HG02938 (cell line): ENCODE measurements around the gene PPM1H.

Source experiments
- ATAC-seq: cut with Tn5 transposase; IDR thresholded peaks from one replicate; pipeline ENCODE4 v1.9.1; 2021; ENCODE audit warnings: mild to moderate bottlenecking, moderate library complexity; ENCODE audit not compliant: unreplicated experiment

Gene PPM1H

DNA sequence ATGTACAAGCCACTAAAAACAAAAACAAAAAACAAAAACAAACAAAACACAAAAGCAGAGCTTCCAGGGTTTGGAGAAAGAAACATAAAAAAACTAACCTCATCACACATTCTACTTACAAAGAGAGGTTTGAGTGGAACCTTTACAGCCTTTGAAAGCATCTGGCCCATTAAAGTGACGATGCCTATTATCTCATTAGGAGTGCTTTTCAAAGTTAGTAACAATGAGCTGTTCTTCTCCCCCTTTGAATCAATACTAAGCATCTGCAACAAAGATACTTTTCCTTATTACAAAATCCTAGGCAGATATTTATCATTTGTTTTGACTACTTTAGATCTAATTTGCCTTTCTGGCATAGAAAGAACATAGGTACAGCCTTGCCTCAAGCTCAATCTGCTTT lies 217.3 kb downstream of the PPM1H start:
- no peak for ATAC-seq

- ATAC-seq = no peak
These were observed 218.0 kb downstream of the PPM1H start for GRCh38 chr12:62716866-62717525.

DNA sequence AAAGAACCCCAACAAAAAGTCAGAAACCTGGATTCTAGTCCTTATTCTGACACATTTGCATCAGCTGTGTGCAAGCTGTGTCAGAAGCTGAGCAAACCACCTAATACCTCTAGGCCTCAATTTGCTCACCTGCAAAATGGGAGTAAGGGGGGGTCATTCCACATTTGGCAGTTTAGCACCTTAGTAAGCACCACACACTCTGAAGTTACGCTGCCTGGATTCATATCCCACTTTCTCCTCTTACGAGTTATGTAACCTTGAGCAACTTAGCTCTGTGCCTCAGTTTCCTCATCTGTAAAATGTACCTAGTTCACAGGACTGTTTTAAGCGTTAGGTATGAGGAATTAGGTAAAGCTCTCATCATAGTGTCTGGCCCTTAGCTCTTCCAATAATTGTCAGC lies 218.9 kb downstream of the PPM1H start:
- ATAC-seq = no peak

- no peak for ATAC-seq
These were observed 219.9 kb downstream of the PPM1H start for GRCh38 chr12:62714774-62715721.

DNA sequence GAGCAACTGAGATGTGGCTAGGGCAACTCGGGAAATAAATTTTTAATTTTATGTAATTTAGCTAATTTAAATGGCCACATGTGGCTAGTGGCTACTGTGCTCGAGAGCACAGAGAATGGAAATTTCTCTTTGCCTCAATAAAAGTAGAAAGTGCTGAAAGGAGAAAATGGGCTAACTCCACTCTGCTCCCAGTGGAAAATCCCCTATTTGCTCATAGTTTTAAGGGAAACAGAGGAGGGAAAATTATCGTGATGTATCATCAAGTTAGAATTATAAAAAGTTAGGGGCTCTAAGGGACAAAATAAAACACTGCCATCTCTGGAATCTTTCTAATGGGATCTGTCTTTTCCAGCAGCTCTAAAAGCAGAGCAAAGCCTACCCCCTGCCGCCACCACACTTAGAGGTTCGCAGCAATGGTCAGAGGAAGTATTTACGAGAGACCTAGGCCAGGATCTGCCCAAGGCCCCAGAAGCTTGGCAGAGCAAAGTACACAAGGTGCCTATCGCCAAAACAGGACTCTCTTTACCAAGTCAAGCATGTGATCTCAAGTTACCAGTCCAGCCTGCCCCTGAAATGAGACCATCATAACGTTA lies 220.7 kb downstream of the PPM1H start:
- ATAC-seq = no peak

DNA sequence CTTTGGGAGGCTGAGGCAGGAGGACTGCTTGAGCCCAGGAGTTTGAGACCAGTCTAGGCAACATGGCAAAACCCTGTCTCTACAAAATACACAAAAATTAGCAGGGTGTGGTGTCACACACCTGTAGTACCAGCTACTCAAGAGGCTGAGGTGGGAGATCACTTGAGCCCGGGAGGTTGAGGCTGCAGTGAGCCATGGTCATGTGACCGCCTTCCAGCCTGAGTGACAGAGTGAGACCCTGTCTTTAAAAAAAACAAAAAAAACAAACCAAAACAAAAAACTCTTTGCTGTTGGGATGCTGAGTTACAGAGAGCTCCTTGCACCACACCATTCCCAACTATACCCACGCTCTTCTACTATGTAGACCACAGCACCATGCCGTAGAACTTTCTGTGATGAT lies 221.2 kb downstream of the PPM1H start:
- no peak for ATAC-seq

DNA sequence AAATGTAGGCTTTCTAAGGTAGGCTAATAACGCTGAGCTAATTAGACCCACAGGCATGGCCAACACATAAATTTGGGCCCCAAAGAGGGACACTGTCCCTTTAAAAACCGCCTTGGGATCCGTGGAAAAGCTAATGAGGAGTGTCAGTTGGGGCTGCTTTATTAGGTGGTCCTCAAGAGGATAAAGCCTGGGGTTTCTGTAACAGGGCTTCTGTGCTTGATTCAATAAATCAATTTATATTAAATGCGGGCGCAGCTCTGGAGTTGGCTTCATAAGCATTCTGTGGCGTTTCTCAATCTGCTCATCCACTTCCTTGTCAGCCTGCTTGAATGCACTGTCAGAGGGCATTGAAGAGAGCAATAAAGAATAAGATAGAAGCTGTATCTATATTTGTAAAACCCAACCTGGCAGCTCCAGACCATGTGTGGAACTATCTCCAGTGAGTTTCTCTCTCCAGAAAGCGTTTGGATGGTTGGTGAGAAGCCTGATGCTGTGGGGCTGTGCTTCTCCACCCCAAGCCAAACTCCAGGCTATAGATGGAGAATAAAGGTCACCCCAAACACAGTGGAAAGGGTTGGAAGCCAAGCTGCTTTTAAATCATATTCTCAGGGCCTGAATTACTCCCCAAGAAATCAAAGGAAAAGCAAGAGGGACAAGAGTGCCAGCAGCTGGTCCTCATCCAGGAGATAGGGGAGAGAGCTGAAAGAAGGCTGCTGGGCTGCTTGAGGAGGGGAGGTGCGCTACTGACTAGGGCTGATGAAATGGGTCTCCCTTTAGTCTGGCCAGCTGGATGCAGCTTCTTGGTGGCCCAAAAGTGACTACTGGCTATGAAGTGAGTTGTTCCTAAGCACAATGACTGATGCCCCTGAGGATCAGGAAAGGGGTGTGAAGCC lies 222.0 kb downstream of the PPM1H start:
- ATAC-seq = no peak

DNA sequence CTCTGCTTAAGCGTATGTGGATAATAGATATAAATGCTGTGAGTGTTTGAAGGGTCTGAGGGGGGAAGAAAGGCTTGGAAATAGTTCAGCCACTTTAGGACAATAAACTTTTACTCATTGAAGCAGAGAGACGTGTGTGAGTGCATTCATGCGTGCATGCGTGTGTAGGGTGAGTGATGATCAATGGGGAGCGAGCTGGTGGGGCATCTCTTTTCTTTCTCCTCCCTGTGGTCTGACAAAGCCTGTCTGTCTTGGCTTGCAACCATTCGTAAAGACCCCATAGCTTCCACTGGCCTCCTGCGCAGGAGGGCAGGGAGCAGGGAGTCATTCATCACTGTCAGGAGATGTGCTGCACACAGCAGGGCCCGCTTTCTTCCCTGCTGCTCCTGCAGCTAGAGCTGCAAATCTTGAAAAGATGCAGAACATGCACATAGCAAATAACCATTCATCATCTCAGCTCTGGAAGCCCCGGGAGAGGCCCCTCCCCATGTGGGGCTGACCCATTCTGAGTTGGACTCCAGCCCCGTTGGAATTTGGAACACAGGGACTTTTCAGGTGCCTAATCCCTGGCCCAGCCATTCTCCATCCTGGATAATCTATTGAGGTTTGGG lies 223.2 kb downstream of the PPM1H start:
- ATAC-seq = no peak

GRCh38 chr12:62709311-62709710 lies 225.6 kb downstream of the PPM1H start:
- ATAC-seq = no peak

GRCh38 chr12:62707939-62708338 lies 227.0 kb downstream of the PPM1H start:
- no peak for ATAC-seq

DNA sequence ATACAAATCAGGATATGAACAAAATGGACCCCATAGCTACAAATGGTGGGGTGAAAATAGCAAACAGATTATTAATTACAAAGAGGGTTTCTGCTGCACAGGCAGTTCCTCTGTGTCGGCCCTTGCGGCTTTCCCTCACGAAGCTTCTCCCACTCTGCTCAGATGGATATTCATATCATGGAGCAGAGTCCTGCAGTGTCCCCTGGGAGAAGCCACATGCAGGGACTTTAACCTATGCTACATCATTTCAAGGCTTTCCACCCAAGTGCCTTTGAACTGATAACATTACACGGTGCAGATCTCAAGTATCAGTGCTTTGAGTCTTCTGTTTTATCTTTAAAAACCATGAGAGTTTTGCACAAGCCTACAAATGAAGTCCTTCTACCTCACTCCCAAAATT lies 229.1 kb downstream of the PPM1H start:
- no peak for ATAC-seq

- no peak for ATAC-seq
These were observed 232.0 kb downstream of the PPM1H start for GRCh38 chr12:62703011-62703380.

- no peak for ATAC-seq
These were observed 233.5 kb downstream of the PPM1H start for GRCh38 chr12:62701492-62701891.

DNA sequence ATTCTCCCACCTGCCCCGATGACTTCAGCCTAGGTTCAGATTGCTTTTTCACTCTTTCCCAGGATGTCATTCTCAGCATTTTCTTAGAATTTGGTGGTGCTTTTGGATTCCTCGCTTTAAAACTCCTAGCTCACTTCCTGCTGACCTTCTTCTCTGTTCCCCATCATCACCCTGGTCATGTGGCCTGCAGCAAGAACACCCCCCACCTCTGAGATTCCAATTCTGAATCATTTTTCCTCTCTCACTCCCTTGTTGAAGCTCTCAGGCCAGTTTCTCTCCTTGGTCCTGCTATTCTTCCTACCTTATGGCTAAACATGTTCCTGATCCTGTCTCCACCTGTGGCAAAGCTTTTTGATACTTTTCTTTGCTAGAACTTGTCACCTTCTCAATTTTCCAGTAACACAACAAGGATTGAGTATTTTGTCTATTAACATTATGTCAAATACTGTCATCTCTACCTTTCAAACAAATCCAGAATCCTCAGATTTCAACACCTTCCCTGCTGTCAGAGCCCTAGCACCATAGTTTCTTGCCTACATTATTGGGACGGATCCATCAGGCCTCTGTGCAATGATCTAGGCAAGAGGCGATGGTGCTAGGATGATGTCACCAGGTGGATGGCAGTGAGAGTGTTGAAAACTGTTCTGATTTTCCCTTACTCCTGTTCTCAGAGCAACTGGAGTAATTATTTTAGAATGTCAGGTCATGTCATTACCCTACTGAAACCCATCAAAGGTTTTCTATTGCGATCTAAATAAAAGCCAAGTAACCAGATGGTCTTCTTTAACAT lies 234.7 kb downstream of the PPM1H start:
- no peak for ATAC-seq

DNA sequence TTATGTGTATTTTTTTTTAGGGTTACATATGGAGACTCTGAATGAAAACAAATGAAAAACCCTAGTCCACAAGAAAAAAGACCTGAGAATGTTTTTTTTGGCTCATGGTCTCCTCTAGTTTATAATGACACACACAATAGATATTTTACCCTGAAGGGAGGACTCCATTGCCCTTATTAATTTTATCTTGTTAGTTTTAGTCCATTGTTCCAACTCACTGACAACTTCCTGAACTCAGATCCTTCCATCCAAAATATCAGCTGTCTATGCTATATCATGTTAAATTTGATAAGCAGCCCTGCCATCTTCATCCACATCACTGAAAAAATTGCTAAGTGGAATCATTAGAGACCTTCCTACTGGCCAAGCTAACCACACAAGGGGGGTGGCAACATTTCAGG lies 236.2 kb downstream of the PPM1H start:
- ATAC-seq = no peak

- no peak for ATAC-seq
These were observed 237.1 kb downstream of the PPM1H start for GRCh38 chr12:62697893-62698292.

GRCh38 chr12:62695696-62696095 lies 239.3 kb downstream of the PPM1H start:
- ATAC-seq = no peak

DNA sequence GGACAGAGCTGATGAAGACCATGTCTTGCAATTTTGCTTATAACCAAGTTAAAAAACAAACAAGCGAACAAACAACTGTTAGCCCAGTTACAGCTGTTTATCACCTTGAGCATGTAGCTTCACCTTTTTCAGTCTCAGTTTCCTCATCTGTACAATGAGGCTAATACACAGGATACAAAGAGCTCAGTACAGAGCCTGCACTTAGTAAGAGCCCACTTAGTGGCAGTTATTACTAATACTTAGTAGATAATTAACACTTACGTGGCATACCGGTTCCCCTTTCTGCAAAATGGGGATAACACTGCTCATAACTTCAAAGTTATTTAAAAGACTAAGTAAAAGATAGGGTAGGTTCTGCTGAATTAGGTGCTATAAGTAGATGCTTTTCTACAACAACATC lies 240.3 kb downstream of the PPM1H start:
- no peak for ATAC-seq

GRCh38 chr12:62694116-62694515 lies 240.8 kb downstream of the PPM1H start:
- ATAC-seq = no peak
